GM23248 (cell line): ENCODE data around the gene MAF.

Experiments
- EZH2 ChIP-seq: fragments of 200-600 bp; sonication (generic); IDR thresholded peaks from 2 replicates; pipeline ENCODE4 v1.6.1; 2018; ENCODE audit warnings: antibody characterized with exemption, mild to moderate bottlenecking; ENCODE audit not compliant: insufficient read depth, poor library complexity, severe bottlenecking
- EZH2phosphoT487 ChIP-seq: fragments of 200-600 bp; sonication (generic); IDR thresholded peaks from 2 replicates; pipeline ENCODE4 v1.6.1; 2018; ENCODE audit warnings: antibody characterized with exemption, moderate library complexity, mild to moderate bottlenecking, low read depth; ENCODE audit not compliant: insufficient read depth

- TF ChIP-seq EZH2phosphoT487 (no peak), EZH2 (no peak)
These were observed 40.2 kb downstream of the MAF start for GRCh38 chr16:79560318-79560717.
